GM21447 (cell line): ENCODE measurements around the gene MPDU1.

Experiments
- ATAC-seq: cut with Tn5 transposase; IDR thresholded peaks from one replicate; pipeline ENCODE4 v1.9.1; 2021; ENCODE audit not compliant: unreplicated experiment

The MPDU1 gene

DNA sequence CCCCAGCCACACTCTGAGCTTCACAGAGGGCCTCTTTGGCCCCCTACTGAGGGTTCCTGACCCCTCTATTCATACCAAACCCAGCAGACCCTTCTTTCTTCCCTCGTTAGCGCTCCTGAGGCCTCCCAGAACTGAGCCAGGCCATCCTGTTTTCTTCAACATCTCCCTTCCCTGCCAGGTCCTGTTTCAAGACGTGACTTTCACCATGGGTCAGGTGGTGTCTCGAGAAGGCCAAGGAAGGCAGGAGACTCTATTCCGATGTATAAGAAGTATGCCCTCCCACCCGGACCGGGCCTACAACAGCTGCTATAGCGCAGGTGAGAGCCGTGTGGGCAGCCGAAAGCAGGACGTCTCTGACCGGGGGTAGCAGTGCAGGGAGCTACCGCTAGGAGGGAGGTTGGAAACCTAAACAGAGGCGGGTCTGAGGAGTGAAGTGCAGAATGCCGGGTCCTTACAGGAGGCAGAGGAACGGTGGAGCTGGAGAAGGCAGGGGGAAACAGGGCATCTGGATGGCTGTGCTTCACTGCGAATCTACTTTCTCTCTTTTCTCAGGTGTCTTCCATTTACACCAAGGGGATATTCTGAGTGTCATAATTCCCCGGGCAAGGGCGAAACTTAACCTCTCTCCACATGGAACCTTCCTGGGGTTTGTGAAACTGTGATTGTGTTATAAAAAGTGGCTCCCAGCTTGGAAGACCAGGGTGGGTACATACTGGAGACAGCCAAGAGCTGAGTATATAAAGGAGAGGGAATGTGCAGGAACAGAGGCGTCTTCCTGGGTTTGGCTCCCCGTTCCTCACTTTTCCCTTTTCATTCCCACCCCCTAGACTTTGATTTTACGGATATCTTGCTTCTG lies 23.3 kb upstream of the MPDU1 start:
- no peak for ATAC-seq

DNA sequence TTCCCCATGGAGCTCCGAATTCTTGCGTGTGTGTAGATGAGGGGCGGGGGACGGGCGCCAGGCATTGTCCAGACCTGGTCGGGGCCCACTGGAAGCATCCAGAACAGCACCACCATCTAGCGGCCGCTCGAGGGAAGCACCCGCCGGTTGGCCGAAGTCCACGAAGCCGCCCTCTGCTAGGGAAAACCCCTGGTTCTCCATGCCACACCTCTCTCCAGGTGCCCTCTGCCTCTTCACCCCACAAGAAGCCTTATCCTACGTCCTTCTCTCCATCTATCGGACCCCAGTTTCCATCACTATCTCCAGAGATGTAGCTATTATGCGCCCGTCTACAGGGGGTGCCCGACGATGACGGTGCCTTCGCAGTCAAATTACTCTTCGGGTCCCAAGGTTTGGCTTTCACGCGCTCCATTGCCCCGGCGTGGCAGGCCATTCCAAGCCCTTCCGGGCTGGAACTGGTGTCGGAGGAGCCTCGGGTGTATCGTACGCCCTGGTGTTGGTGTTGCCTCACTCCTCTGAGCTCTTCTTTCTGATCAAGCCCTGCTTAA lies 22.6 kb upstream of the MPDU1 start:
- ATAC-seq = peak; percentile 52

GRCh38 chr17:7561589-7562207 lies 22.0 kb upstream of the MPDU1 start, which contains the start of gene SENP3:
TSS of gene SENP3 (plus strand) at chr17:7561919. CDS start at chr17:7563077, 1,158 bp downstream.
- peak; percentile 41 for ATAC-seq

DNA sequence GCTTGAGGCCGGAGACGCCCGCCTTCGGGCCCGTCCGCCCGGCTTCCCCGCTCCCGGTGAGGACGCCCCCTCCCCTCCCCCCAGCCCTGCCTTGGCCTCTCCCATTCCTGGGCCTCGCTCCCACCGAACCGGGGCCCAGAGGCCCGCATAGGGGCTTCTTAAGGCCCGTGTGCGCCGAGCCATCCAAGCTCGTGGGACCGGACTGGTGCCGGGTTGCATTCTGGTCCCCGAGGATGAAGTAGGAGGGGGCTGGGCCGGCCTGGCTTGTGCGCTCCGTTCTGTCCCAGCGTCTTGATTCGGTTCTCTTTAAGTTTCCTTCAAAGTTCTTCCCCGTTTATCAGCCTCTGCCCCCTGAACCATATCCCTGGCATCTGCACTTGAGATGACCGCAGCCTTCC lies 21.4 kb upstream of the MPDU1 start:
- no peak for ATAC-seq

DNA sequence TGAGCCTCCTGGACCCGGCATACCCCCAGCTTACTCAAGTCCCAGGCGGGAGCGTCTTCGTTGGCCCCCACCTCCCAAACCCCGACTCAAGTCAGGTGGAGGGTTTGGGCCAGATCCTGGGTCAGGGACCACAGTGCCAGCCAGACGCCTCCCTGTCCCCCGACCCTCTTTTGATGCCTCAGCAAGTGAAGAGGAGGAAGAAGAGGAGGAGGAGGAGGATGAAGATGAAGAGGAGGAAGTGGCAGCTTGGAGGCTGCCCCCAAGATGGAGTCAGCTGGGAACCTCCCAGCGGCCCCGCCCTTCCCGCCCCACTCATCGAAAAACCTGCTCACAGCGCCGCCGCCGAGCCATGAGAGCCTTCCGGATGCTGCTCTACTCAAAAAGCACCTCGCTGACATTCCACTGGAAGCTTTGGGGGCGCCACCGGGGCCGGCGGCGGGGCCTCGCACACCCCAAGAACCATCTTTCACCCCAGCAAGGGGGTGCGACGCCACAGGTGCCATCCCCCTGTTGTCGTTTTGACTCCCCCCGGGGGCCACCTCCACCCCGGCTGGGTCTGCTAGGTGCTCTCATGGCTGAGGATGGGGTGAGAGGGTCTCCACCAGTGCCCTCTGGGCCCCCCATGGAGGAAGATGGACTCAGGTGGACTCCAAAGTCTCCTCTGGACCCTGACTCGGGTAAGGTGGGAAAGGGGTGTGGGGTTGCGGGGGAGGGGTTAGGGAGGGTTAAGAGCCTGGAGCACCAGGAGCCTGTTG lies 20.4 kb upstream of the MPDU1 start:
- no peak for ATAC-seq

DNA sequence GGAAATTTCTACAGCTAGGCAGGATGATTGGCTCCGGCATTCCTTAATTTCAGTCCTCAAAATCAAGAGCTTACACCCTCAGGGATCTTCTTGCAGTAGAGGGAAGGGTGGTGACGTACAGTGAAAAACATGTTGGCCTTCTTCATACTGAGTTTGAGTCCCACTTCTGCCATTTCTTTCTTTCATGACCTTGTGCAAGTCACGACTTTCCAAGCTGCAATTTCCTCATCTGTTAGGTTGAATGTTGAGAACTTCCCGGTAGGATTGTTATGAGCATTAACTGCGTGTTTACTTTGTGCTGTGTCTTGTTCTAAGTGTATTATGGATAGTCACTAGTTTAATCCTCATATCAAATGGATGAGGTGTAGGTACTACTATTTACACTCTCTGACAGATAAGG lies 14.1 kb upstream of the MPDU1 start:
- no peak for ATAC-seq

GRCh38 chr17:7570351-7570750 lies 13.3 kb upstream of the MPDU1 start:
- ATAC-seq = no peak

- ATAC-seq = no peak
These were observed 11.4 kb upstream of the MPDU1 start for GRCh38 chr17:7572338-7572587.

DNA sequence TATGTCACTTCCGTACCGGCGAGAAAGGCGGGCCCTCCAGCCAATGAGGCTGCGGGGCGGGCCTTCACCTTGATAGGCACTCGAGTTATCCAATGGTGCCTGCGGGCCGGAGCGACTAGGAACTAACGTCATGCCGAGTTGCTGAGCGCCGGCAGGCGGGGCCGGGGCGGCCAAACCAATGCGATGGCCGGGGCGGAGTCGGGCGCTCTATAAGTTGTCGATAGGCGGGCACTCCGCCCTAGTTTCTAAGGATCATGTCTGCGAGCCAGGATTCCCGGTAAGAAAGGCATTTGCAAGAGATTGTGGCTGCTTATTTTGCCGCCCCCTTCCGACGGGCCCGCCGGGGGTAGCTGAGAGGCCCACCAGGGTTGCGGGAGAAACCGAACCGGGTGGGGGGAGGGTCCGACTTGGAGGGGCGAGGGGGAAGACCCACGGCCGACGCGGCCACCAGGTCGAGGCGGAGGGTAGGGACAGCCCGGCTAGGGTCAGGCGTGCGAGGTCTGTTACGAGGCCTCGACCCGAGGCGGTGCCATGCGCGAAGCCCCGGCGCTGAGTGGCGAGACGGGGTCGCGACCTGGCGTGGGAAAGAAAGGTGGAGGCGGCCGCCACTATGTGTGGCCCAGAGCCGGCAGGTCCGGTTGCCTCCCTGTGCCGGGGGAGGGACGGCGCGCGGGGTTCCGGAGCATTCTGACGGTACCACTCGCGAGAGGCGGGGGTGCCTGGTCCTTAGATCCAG lies 10.9 kb upstream of the MPDU1 start:
- peak; percentile 85 for ATAC-seq

- ATAC-seq = no peak
These were observed 10.2 kb upstream of the MPDU1 start for GRCh38 chr17:7573324-7574080.

GRCh38 chr17:7574176-7574953 lies 9.3 kb upstream of the MPDU1 start:
- no peak for ATAC-seq

GRCh38 chr17:7575481-7575883 lies 8.2 kb upstream of the MPDU1 start:
- no peak for ATAC-seq

DNA sequence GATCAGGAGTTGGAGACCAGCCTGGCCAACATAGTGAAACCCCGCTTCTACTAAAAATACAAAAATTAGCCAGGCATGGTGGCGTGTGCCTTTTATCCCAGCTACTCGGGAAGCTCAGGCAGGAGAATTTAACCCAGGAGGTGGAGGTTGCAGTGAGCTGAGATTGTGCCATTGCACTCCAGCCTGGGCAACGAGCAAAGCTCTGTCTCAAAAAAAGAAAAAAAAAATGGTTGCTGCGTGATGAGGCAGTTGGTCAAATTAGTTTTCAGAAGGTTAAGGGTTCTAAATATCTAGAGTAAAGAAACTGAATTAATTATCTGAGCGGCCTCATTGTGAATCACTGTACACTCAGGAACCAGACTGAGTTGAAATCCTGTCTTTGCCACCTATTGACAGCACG lies 7.7 kb upstream of the MPDU1 start:
- no peak for ATAC-seq

DNA sequence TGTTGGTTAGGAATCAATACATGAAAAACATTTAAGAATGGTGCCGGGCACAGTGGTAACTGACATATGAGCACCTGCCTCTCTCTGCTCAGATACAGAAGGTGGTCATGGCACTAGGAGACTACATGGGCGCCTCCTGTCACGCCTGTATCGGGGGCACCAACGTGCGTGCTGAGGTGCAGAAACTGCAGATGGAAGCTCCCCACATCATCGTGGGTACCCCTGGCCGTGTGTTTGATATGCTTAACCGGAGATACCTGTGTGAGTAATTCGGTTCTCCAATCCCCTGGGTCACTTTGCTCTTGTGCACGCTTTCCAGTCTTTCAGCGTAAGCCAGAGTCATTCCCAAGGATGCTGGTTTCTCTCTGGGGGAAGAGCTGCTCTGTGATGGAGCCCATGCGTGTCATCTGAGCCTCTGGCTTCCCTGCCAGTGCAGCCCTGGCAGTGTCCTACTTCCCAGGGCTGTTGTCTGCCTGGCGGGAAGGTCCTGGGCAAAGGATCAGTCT lies 7.2 kb upstream of the MPDU1 start:
- no peak for ATAC-seq

- ATAC-seq = no peak
These were observed 6.1 kb upstream of the MPDU1 start for GRCh38 chr17:7577327-7578199.

GRCh38 chr17:7579001-7579833 lies 4.4 kb upstream of the MPDU1 start, which contains the start of gene CD68:
TSS of gene CD68 (plus strand) at chr17:7579638. CDS start at chr17:7579678, 40 bp downstream.
- peak; percentile 46 for ATAC-seq

DNA sequence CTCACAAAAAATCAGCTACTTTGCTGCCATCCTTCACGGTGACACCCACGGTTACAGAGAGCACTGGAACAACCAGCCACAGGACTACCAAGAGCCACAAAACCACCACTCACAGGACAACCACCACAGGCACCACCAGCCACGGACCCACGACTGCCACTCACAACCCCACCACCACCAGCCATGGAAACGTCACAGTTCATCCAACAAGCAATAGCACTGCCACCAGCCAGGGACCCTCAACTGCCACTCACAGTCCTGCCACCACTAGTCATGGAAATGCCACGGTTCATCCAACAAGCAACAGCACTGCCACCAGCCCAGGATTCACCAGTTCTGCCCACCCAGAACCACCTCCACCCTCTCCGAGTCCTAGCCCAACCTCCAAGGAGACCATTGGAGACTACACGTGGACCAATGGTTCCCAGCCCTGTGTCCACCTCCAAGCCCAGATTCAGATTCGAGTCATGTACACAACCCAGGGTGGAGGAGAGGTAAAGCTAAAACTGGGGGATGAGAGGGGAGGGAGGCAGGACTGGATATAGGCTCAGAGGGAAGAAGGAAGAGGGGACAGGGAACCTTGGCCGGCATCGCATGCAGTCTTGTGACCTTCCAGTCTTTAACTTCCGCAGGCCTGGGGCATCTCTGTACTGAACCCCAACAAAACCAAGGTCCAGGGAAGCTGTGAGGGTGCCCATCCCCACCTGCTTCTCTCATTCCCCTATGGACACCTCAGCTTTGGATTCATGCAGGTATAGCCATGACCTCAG lies 3.6 kb upstream of the MPDU1 start:
- no peak for ATAC-seq
